Stimulated activated CD4-positive, alpha-beta T cell treated with anti-CD3 and anti-CD28 coated beads, Interleukin-1b, Interleukin-23, amount 100 ng/mL, for 1 hour (primary cell): ENCODE data around the gene CLEC6A.
"Not testable (repeated sequence)": the region's sequence is repeated elsewhere in the genome, so short reads cannot be mapped to it uniquely, and the experiment has no call there.

Experiments used
- DNase-seq, 2 donors: peaks; one replicate each; pipeline ENCODE4 v3.0.0-alpha.2; 2020; ENCODE audit warnings: low read depth in 2 of 2

CLEC6A gene

GRCh38 chr12:8495671-8496070, 39.9 kb downstream of the CLEC6A start:
- DNase-seq: not testable (repeated sequence)

GRCh38 chr12:8496074-8496473, 40.3 kb downstream of the CLEC6A start:
- not testable (repeated sequence) for DNase-seq

- DNase-seq: no peak
Observed at GRCh38 chr12:8499616-8500015, 43.9 kb downstream of the CLEC6A start.

GRCh38 chr12:8501720-8502119, 46.0 kb downstream of the CLEC6A start:
- DNase-seq: no peak

GRCh38 chr12:8504351-8504750, 48.6 kb downstream of the CLEC6A start:
- DNase-seq: no peak

GRCh38 chr12:8507596-8507995, 51.8 kb downstream of the CLEC6A start:
- DNase-seq: no peak

- no peak for DNase-seq
Observed at GRCh38 chr12:8508223-8508622, 52.5 kb downstream of the CLEC6A start.

GRCh38 chr12:8508910-8509841, 53.4 kb downstream of the CLEC6A start:
- DNase-seq: no peak

GRCh38 chr12:8513256-8513655, 57.5 kb downstream of the CLEC6A start, which contains the start of gene CLEC4D:
CLEC4D (plus strand) TSS chr12:8513503; CDS start chr12:8513733, 230 bp downstream.
- DNase-seq: no peak

GRCh38 chr12:8517971-8518370, 62.2 kb downstream of the CLEC6A start:
- no peak for DNase-seq

- DNase-seq: no peak
Observed at GRCh38 chr12:8519171-8519570, 63.4 kb downstream of the CLEC6A start.

GRCh38 chr12:8527250-8528130, 71.7 kb downstream of the CLEC6A start:
- no peak for DNase-seq
